Caco-2 (cell line): ENCODE results near the gene GABARAPL1. TPM values are rescaled to one million over a fixed set of nuclear protein-coding genes. Genes with fewer than 3 reads are reported as not detected.
A peak's percentile ranks its signal among the peaks of the same experiment; 100 is the strongest.
"Not testable (repeated sequence)": the region's sequence is repeated elsewhere in the genome, so short reads cannot be mapped to it uniquely, and the experiment has no call there.

Experiments used
- BruUV-seq: library from RNA; stranded (reverse); fragments of 400-500 nt; replicated peaks from 2 replicates; lab custom pipeline; 2021; lab: Mats Ljungman, UMichigan
- CTCF ChIA-PET: fragments of 300-600 bp; sonication (Branson Sonifier 250); formaldehyde crosslinking; loops from one replicate; lab custom pipeline; 2022; ENCODE audit warnings: antibody characterized with exemption; lab: Charles Lee
- POLR2A ChIA-PET: fragments of 300-600 bp; sonication (Branson Sonifier 250); formaldehyde crosslinking; loops from one replicate; lab custom pipeline; 2022; ENCODE audit warnings: antibody characterized with exemption; lab: Charles Lee
- DNase-seq, 2 experiments: peaks; one replicate each; pipeline versions ENCODE4 v3.0.0 to v3.0.0-alpha.2; 2020 to 2022
- H3K27me3 ChIP-seq: replicated peaks from 2 replicates; pipeline ENCODE4 v1.6.0; 2011; ENCODE audit warnings: low read length; ENCODE audit not compliant: control insufficient read depth, insufficient read depth
- H3K36me3 ChIP-seq: 2 replicates; pipeline ENCODE4 v1.5.1; 2011; ENCODE audit warnings: low read length; ENCODE audit not compliant: control insufficient read depth, insufficient read depth
- H3K4me1 ChIP-seq: fragments of 250-450 bp; sonication (Bioruptor Pico); 2 replicates; pipeline ENCODE4 v1.5.1; 2020; ENCODE audit warnings: mild to moderate bottlenecking
- H3K4me3 ChIP-seq: 2 replicates; pipeline ENCODE4 v1.5.1; 2011; ENCODE audit warnings: low read depth, mild to moderate bottlenecking, control low read depth, low read length
- H3K9me3 ChIP-seq: fragments of 250-450 bp; sonication (Bioruptor Pico); 2 replicates; pipeline ENCODE4 v1.5.1; 2020; ENCODE audit warnings: mild to moderate bottlenecking, moderate library complexity
- H3K27ac Mint-ChIP-seq: one replicate; pipeline ENCODE4 v1.8.0; 2022; ENCODE audit warnings: mixed read lengths; ENCODE audit not compliant: unreplicated experiment
- H3K27me3 Mint-ChIP-seq: one replicate; pipeline ENCODE4 v1.8.0; 2022; ENCODE audit warnings: mixed read lengths; ENCODE audit not compliant: insufficient read depth, unreplicated experiment
- H3K36me3 Mint-ChIP-seq: one replicate; pipeline ENCODE4 v1.8.0; 2022; ENCODE audit warnings: mild to moderate bottlenecking, mixed read lengths; ENCODE audit not compliant: insufficient read depth, unreplicated experiment
- H3K4me1 Mint-ChIP-seq: one replicate; pipeline ENCODE4 v1.8.0; 2022; ENCODE audit warnings: low read depth, mixed read lengths; ENCODE audit not compliant: unreplicated experiment
- H3K4me3 Mint-ChIP-seq: one replicate; pipeline ENCODE4 v1.8.0; 2022; ENCODE audit warnings: mild to moderate bottlenecking, moderate library complexity, mixed read lengths; ENCODE audit not compliant: unreplicated experiment
- H3K9me3 Mint-ChIP-seq: one replicate; pipeline ENCODE4 v1.8.0; 2022; ENCODE audit warnings: mixed read lengths; ENCODE audit not compliant: unreplicated experiment
- CTCF ChIP-seq, 2 experiments: fragments of 200-600 bp in 1 of 2; IDR thresholded peaks; 1 replicate in 1 of 2; 2 replicates in 1 of 2; pipeline versions ENCODE4 v1.5.1 to v1.8.0; 2011 to 2022; ENCODE audit warnings: antibody characterized with exemption in 1 of 2, control low read depth in 1 of 2, inconsistent platforms in 1 of 2, low read depth in 1 of 2, low read length in 1 of 2, mild to moderate bottlenecking in 1 of 2, moderate library complexity in 1 of 2; ENCODE audit not compliant: insufficient read depth in 1 of 2, severe bottlenecking in 1 of 2, unreplicated experiment in 1 of 2
- intact Hi-C: fragments of 100-400 bp; cut with micrococcal nuclease; formaldehyde crosslinking; loops from one replicate; pipeline ENCODE4 v1.10.0; 2022; ENCODE audit not compliant: unreplicated experiment
- total RNA-seq: library from RNA; stranded (reverse); gene quantifications from 2 replicates; pipeline ENCODE4 v1.2.3, GENCODE V29; 2022

Gene GABARAPL1
- total RNA-seq, 1 experiment from 2014 or later: 106 TPM

- Mint-ChIP-seq H3K36me3 (peaks cover 50% of the 10 kb centered on the region), H3K27me3 (no peaks in the 10 kb centered on the region), H3K9me3 (no peaks in the 10 kb centered on the region), H3K4me1 (peaks cover 28% of the 10 kb centered on the region), H3K4me3 (peak overlapping the region; percentile 80), H3K27ac (peak overlapping the region; percentile 99)
- no TSS peak for BruUV-seq
- intact Hi-C loops: no loop called here
- H3K4me3 ChIP-seq: no peak overlapping the region
- TF ChIP-seq CTCF (IDR thresholded peaks at IDR 0.05; ENCODE audit: insufficient read depth in 1 of 2, low read depth in 1 of 2, low read length in 1 of 2, severe bottlenecking in 1 of 2, unreplicated experiment in 1 of 2): no peak
- H3K9me3 ChIP-seq: no peaks in the 10 kb centered on the region
- ChIA-PET POLR2A (no interaction called here), CTCF (no interaction called here)
- peak in 1 of 2 experiments; percentile 4 for DNase-seq
- peaks cover 24% of the 10 kb centered on the region for H3K4me1 ChIP-seq
- no peaks in the 10 kb centered on the region for H3K27me3 ChIP-seq
- H3K36me3 ChIP-seq: no peaks in the 10 kb centered on the region
Measured at GRCh38 chr12:10215436-10215835, 2.8 kb downstream of the GABARAPL1 start.

GRCh38 chr12:10215946-10216345, 3.3 kb downstream of the GABARAPL1 start:
- intact Hi-C loops: not testable (repeated sequence)
- peak overlapping the region; percentile 99 for H3K27ac Mint-ChIP-seq

GRCh38 chr12:10218021-10218420, 5.3 kb downstream of the GABARAPL1 start:
- Histone ChIP-seq H3K4me3 (no peak overlapping the region), H3K27me3 (no peaks in the 10 kb centered on the region), H3K9me3 (no peaks in the 10 kb centered on the region), H3K4me1 (peaks cover 18% of the 10 kb centered on the region), H3K36me3 (no peaks in the 10 kb centered on the region)
- no peak for TF ChIP-seq CTCF (IDR thresholded peaks at IDR 0.05; ENCODE audit: insufficient read depth in 1 of 2, low read depth in 1 of 2, low read length in 1 of 2, severe bottlenecking in 1 of 2, unreplicated experiment in 1 of 2)
- H3K4me3 Mint-ChIP-seq: no peak overlapping the region
- peaks cover 21% of the 10 kb centered on the region for H3K4me1 Mint-ChIP-seq
- no TSS peak for BruUV-seq
- ChIA-PET CTCF (no interaction called here), POLR2A (no interaction called here)
- intact Hi-C loops: no loop called here
- H3K9me3 Mint-ChIP-seq: no peaks in the 10 kb centered on the region
- H3K36me3 Mint-ChIP-seq: peaks cover 62% of the 10 kb centered on the region
- H3K27me3 Mint-ChIP-seq: no peaks in the 10 kb centered on the region
- DNase-seq: no peak
- no peak overlapping the region for H3K27ac Mint-ChIP-seq

More at GRCh38 chr12:10215946-10216345, 3.3 kb downstream of the GABARAPL1 start:
- H3K4me3 ChIP-seq, CTCF ChIA-PET, H3K9me3 Mint-ChIP-seq, H3K36me3 ChIP-seq, H3K27me3 Mint-ChIP-seq, H3K27me3 ChIP-seq, BruUV-seq, POLR2A ChIA-PET, H3K4me3 Mint-ChIP-seq, H3K9me3 ChIP-seq: not testable (repeated sequence)
- DNase-seq: peak in 1 of 2 experiments; percentile 17
- H3K36me3 Mint-ChIP-seq: peaks cover 56% of the 10 kb centered on the region
- H3K4me1 ChIP-seq: peaks cover 24% of the 10 kb centered on the region
- peaks cover 28% of the 10 kb centered on the region for H3K4me1 Mint-ChIP-seq
